Skeletal muscle satellite cell (primary cell): ENCODE data around the gene HOXB8.

Source experiments
- H3K27me3 ChIP-seq: 2 replicates; pipeline ENCODE4 v1.7.0; 2013; ENCODE audit warnings: low read length; ENCODE audit not compliant: control insufficient read depth, insufficient read depth
- H3K36me3 ChIP-seq: 2 replicates; pipeline ENCODE4 v1.7.0; 2013; ENCODE audit warnings: mild to moderate bottlenecking, control low read depth, low read length; ENCODE audit not compliant: insufficient read depth
- H3K4me1 ChIP-seq: 2 replicates; pipeline ENCODE4 v1.7.0; 2013; ENCODE audit warnings: low read length; ENCODE audit not compliant: control insufficient read depth, insufficient read depth
- H3K4me2 ChIP-seq: 2 replicates; pipeline ENCODE4 v1.7.0; 2013; ENCODE audit warnings: mild to moderate bottlenecking, low read length
- H3K4me3 ChIP-seq: 2 replicates; pipeline ENCODE4 v1.7.0; 2013; ENCODE audit warnings: low read length
- H3K9ac ChIP-seq: 2 replicates; pipeline ENCODE4 v1.7.0; 2013; ENCODE audit warnings: mild to moderate bottlenecking, low read depth, low read length, moderate library complexity
- H3K9me3 ChIP-seq: replicated peaks from 2 replicates; pipeline ENCODE4 v1.7.0; 2013; ENCODE audit warnings: mild to moderate bottlenecking, control low read depth, low read length

The HOXB8 gene

GRCh38 chr17:48643697-48644012 is 28.6 kb upstream of the HOXB8 start:
- no peaks in the 10 kb centered on the region for H3K36me3 ChIP-seq
- H3K27me3 ChIP-seq: peaks cover 97% of the 10 kb centered on the region
- H3K4me3 ChIP-seq: no peak overlapping the region
- H3K9ac ChIP-seq: no peak overlapping the region
- H3K4me1 ChIP-seq: peaks cover 4% of the 10 kb centered on the region
- H3K9me3 ChIP-seq: no peaks in the 10 kb centered on the region
- H3K4me2 ChIP-seq: no peak overlapping the region

GRCh38 chr17:48642843-48643696 is 28.0 kb upstream of the HOXB8 start:
- H3K27me3 ChIP-seq: peaks cover 97% of the 10 kb centered on the region
- H3K36me3 ChIP-seq: no peaks in the 10 kb centered on the region
- no peak overlapping the region for H3K4me2 ChIP-seq
- H3K9me3 ChIP-seq: no peaks in the 10 kb centered on the region
- H3K4me1 ChIP-seq: peaks cover 4% of the 10 kb centered on the region
- no peak overlapping the region for H3K9ac ChIP-seq
- H3K4me3 ChIP-seq: no peak overlapping the region

- Histone ChIP-seq H3K4me3 (no peak overlapping the region), H3K9ac (no peak overlapping the region), H3K27me3 (peaks cover 97% of the 10 kb centered on the region), H3K9me3 (no peaks in the 10 kb centered on the region), H3K4me2 (no peak overlapping the region), H3K4me1 (no peaks in the 10 kb centered on the region), H3K36me3 (no peaks in the 10 kb centered on the region)
Measured at GRCh38 chr17:48642059-48642842, 27.2 kb upstream of the HOXB8 start.

GRCh38 chr17:48641541-48642058 is 26.5 kb upstream of the HOXB8 start:
- H3K36me3 ChIP-seq: no peaks in the 10 kb centered on the region
- peaks cover 99% of the 10 kb centered on the region for H3K27me3 ChIP-seq
- no peak overlapping the region for H3K4me3 ChIP-seq
- no peaks in the 10 kb centered on the region for H3K9me3 ChIP-seq
- H3K4me1 ChIP-seq: no peaks in the 10 kb centered on the region
- no peak overlapping the region for H3K4me2 ChIP-seq
- no peak overlapping the region for H3K9ac ChIP-seq

GRCh38 chr17:48640858-48641180 is 25.7 kb upstream of the HOXB8 start:
- Histone ChIP-seq H3K4me3 (no peak overlapping the region), H3K27me3 (peaks cover 98% of the 10 kb centered on the region), H3K9ac (no peak overlapping the region), H3K4me1 (no peaks in the 10 kb centered on the region), H3K36me3 (no peaks in the 10 kb centered on the region), H3K9me3 (no peaks in the 10 kb centered on the region), H3K4me2 (no peak overlapping the region)

- Histone ChIP-seq H3K9me3 (no peaks in the 10 kb centered on the region), H3K27me3 (peaks cover 98% of the 10 kb centered on the region), H3K4me2 (no peak overlapping the region), H3K4me3 (no peak overlapping the region), H3K9ac (no peak overlapping the region), H3K36me3 (no peaks in the 10 kb centered on the region), H3K4me1 (no peaks in the 10 kb centered on the region)
Measured at GRCh38 chr17:48639982-48640857, 25.1 kb upstream of the HOXB8 start.

- H3K4me1 ChIP-seq: no peaks in the 10 kb centered on the region
- H3K36me3 ChIP-seq: no peaks in the 10 kb centered on the region
- H3K27me3 ChIP-seq: peaks cover 98% of the 10 kb centered on the region
- no peak overlapping the region for H3K4me2 ChIP-seq
- H3K9me3 ChIP-seq: no peaks in the 10 kb centered on the region
- no peak overlapping the region for H3K9ac ChIP-seq
- no peak overlapping the region for H3K4me3 ChIP-seq
Measured at GRCh38 chr17:48639136-48639535, 24.0 kb upstream of the HOXB8 start.

GRCh38 chr17:48637323-48638260 is 22.5 kb upstream of the HOXB8 start:
- Histone ChIP-seq H3K4me3 (no peak overlapping the region), H3K27me3 (peaks cover 96% of the 10 kb centered on the region), H3K4me1 (no peaks in the 10 kb centered on the region)

GRCh38 chr17:48636177-48637018 is 21.3 kb upstream of the HOXB8 start:
- Histone ChIP-seq H3K4me3 (no peak overlapping the region), H3K36me3 (no peaks in the 10 kb centered on the region), H3K9ac (no peak overlapping the region), H3K4me2 (no peak overlapping the region), H3K9me3 (no peaks in the 10 kb centered on the region), H3K4me1 (no peaks in the 10 kb centered on the region), H3K27me3 (peaks cover 96% of the 10 kb centered on the region)

More at GRCh38 chr17:48637323-48638260, 22.5 kb upstream of the HOXB8 start:
- Histone ChIP-seq H3K9ac (no peak overlapping the region), H3K9me3 (no peaks in the 10 kb centered on the region), H3K36me3 (no peaks in the 10 kb centered on the region), H3K4me2 (no peak overlapping the region)
